ENCODE measurements around the gene ROMO1.

ROMO1 gene

GRCh38 chr20:35653893-35654292, 45.3 kb upstream of the ROMO1 start:
- no peaks in the 10 kb centered on the region for H3K27me3 ChIP-seq
- peaks cover 42% of the 10 kb centered on the region for H3K36me3 ChIP-seq
- no peak overlapping the region for H3K4me3 ChIP-seq (ENCODE audit: low read depth in 1 of 2, low read length in 1 of 2)
- H3K9me3 ChIP-seq = no peaks in the 10 kb centered on the region
- H3K27ac ChIP-seq = no peak overlapping the region
- H3K4me1 ChIP-seq (ENCODE audit: control insufficient read depth in 1 of 2, insufficient read depth in 1 of 2, low read depth in 1 of 2, low read length in 1 of 2) = peaks cover 0 to 2% of the 10 kb centered on the region in 2 experiments
- no peak for TF ChIP-seq CTCF (IDR thresholded peaks at IDR 0.05)

GRCh38 chr20:35654415-35654814, 44.8 kb upstream of the ROMO1 start:
- Histone ChIP-seq H3K27ac (no peak overlapping the region), H3K4me3 (ENCODE audit: low read depth in 1 of 2, low read length in 1 of 2) (no peak overlapping the region), H3K9me3 (no peaks in the 10 kb centered on the region), H3K36me3 (peaks cover 42% of the 10 kb centered on the region), H3K4me1 (ENCODE audit: control insufficient read depth in 1 of 2, insufficient read depth in 1 of 2, low read depth in 1 of 2, low read length in 1 of 2) (peaks cover 3% of the 10 kb centered on the region in 2 experiments), H3K27me3 (no peaks in the 10 kb centered on the region)
- TF ChIP-seq CTCF (IDR thresholded peaks at IDR 0.05) = no peak

- H3K4me3 ChIP-seq (ENCODE audit: low read depth in 1 of 2, low read length in 1 of 2) = no peak overlapping the region
- peaks cover 29% of the 10 kb centered on the region for H3K36me3 ChIP-seq
- no peak for TF ChIP-seq CTCF (IDR thresholded peaks at IDR 0.05)
- H3K4me1 ChIP-seq (ENCODE audit: control insufficient read depth in 1 of 2, insufficient read depth in 1 of 2, low read depth in 1 of 2, low read length in 1 of 2) = peaks cover 29 to 31% of the 10 kb centered on the region in 2 experiments
- H3K9me3 ChIP-seq = no peaks in the 10 kb centered on the region
- no peaks in the 10 kb centered on the region for H3K27me3 ChIP-seq
- H3K27ac ChIP-seq = peak overlapping the region; percentile 0
Observed at GRCh38 chr20:35657271-35657670, 41.9 kb upstream of the ROMO1 start.

GRCh38 chr20:35660122-35660937, 38.9 kb upstream of the ROMO1 start:
- H3K36me3 ChIP-seq = no peaks in the 10 kb centered on the region
- no peaks in the 10 kb centered on the region for H3K27me3 ChIP-seq
- no peak for TF ChIP-seq CTCF (IDR thresholded peaks at IDR 0.05)
- peak overlapping the region; percentile 97 for H3K27ac ChIP-seq
- no peaks in the 10 kb centered on the region for H3K9me3 ChIP-seq
- peaks cover 53 to 57% of the 10 kb centered on the region in 2 experiments for H3K4me1 ChIP-seq (ENCODE audit: control insufficient read depth in 1 of 2, insufficient read depth in 1 of 2, low read depth in 1 of 2, low read length in 1 of 2)
- no peak overlapping the region for H3K4me3 ChIP-seq (ENCODE audit: low read depth in 1 of 2, low read length in 1 of 2)

GRCh38 chr20:35661053-35661452, 38.2 kb upstream of the ROMO1 start:
- no peaks in the 10 kb centered on the region for H3K9me3 ChIP-seq
- H3K36me3 ChIP-seq = no peaks in the 10 kb centered on the region
- peak overlapping the region; percentile 97 for H3K27ac ChIP-seq
- TF ChIP-seq CTCF (IDR thresholded peaks at IDR 0.05) = no peak
- peaks cover 53 to 58% of the 10 kb centered on the region in 2 experiments for H3K4me1 ChIP-seq (ENCODE audit: control insufficient read depth in 1 of 2, insufficient read depth in 1 of 2, low read depth in 1 of 2, low read length in 1 of 2)
- H3K4me3 ChIP-seq (ENCODE audit: low read depth in 1 of 2, low read length in 1 of 2) = no peak overlapping the region
- H3K27me3 ChIP-seq = no peaks in the 10 kb centered on the region

Data from neutrophil (primary cell).